ENCODE measurements around the gene MCM3.

The MCM3 gene

GRCh38 chr6:52284460-52285176 lies at the start of gene MCM3:
Gene MCM3 (minus strand): TSS chr6:52284742. CDS start chr6:52284674, 68 bp downstream.
- DNase-seq = peak; percentile 100

- no peak for DNase-seq
These were observed 49.3 kb upstream of the MCM3 start for GRCh38 chr6:52333840-52334200.

DNA sequence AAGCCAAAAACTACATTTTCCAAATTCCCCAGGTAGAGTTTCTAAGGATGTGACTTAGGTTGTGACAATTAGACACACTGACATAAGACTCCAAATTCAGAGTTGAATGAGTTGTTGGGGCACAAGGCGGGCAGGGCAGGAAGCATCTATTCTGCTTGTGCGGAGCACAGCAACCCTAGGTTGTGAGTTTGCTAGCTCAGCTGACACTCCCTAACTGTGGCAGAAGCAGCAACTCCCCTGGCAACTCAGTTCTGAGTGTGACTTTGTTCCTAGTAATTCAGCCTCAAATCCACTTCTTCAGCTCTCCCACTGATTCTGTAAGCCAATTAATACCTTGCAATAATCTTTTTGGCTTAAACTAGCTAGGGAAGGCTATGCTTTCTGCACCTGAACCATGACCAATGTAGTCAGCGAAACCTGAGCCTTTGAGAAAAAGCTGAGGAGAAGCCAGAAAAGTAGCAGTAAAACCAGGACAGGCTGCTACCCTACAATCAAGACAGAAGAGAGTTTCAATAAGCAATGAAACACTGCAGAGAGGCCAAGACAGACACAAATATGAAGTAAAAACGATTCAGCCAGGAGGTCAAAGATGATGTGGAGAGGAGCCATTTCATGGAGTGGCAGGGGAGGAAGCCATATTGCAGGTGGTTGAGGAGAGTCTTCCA lies 47.4 kb upstream of the MCM3 start:
- peak; percentile 89 for DNase-seq

GRCh38 chr6:52330470-52330869 lies 45.9 kb upstream of the MCM3 start:
- peak; percentile 76 for DNase-seq

DNA sequence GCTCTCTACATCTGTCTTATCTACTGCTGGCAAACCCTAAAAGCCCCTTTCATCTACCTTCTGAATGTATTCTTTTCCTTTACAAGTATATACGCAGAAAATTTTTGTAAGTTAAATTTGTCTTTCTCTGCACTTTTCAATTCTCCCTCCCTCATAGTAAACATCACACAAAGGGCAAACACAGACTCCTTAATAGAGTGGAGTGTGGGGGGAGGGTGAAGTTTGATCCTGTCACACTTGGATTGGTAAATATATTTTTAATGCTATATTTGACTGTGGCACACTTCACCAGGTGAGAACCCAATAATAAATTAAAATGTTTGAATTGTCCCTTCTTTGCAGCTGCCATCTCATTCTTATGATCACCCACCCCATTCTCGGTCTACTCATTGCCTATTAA lies 44.2 kb upstream of the MCM3 start:
- peak; percentile 80 for DNase-seq

DNA sequence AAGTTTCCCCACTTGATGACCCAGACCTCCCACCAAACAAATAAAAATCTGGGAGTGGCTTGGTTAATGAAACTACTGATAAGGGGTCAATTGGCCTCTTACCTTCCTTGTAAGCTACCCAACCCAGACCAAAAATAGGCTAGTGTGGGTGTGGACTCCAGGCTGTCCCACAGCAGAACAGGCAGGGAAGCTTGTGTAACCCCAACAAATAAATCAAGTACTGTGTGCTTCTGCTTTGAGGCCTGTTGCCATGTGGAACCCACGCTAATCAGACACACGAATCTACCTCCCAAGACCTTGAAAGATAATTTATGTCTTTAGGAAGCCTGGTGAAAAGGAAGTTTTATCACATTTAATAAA lies 43.7 kb upstream of the MCM3 start:
- no peak for DNase-seq

- peak; percentile 41 for DNase-seq
These were observed 42.2 kb upstream of the MCM3 start for GRCh38 chr6:52326540-52327364.

DNA sequence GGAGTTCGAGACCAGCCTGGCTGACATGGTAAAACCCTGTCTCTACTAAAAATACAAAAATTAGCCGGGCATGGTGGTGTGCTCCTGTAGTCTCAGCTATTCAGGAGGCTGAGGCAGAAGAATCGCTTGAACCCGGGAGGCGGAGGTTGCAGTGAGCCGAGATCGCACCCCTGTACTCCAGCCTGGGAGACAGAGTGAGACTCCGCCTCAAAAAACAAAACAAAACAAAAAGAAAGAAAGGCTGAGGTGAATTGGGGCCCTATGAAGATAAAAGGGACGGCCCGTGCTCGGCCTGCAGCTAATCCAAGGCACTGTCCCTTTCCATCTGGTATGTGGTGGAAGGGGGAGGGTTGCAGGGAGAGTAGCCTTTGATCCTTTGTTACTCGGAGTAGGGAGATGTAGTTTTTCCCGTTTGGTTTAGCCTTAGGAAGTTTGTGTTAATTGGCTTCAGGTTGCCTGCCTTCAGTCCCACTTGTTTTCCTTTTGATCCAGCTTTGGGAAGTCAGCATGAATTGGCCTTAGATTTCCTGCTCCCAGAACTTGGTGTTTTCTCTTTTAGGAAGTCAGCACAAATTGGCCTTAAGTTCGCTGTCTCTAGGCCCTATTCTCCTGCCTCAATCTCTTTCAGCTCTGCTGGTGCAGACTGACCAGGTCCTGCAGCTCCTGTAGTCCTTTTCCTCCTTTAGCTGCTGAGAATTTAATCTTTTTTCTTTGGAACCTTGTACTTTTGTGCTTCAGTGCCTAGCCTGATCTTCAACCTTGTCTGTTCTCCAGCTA lies 41.3 kb upstream of the MCM3 start:
- DNase-seq = no peak

DNA sequence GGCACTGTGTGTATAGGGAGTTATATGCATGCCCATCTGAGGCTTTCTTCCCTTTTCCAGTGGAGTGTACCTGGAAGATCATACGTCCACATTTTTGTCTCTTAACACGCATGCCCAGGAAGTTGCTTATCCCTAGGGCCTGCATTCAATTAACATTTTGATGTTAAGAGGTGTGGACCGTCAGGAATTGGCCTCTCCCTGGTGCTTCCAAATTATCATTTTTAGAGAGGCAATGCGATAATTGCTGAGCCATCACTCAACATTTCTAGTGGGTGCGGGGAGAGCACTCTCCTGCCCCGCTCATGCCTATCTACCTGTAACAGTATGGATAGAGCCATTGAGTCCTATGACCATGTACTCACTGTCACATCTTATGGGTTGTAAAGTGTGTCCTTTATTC lies 39.6 kb upstream of the MCM3 start:
- no peak for DNase-seq

DNA sequence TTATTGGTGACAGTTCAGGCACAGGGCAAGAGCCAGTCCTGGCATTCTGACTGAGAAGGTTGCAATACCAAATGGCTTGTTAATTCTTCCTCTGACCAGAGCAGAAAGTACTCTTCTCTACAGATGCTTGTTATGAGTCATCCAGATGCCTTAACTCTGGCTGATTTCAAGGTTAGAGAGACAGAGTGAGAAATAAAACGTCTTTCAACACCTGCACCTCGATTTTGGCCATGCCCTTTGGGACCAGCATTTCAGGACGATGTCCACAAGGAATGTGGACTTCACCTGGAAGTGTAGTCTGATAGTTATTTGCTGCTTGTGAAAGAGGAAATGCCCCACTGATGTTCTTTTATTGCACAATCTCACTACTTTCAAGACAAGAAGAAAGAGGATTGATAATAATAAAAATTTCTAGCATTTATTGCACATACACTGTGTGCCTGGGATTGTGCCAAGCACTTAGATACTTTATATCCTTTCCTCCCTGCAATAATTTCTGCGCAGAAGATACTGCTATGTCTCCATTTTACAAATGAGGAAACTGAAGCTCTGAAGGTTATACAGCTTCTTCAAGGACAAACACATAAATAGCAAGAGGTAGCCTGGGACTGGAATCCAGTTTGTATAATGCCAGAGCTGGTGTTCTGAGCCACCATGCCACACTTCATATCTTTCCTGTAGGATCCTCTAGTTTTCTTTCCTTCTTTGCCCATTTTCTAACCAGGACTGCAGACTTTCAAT lies 33.5 kb upstream of the MCM3 start:
- peak; percentile 41 for DNase-seq

DNA sequence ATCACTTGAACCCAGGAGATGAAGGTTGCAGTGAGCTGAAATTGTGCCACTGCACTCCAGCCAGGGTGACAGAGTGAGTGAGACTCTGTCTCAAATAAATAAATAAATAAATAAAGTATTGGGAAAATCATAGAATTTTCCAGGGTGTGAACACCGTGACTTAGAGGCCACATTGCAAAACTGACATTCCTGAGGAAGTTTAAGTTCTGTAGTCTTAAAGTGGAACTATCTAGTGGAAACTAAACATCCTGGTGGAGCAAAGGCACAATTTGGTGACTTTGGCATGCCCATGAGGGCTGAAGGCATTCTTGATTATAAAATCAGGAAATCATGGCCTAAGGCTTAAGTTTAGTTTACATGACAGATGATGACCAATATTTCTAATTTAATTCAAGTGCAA lies 32.7 kb upstream of the MCM3 start:
- no peak for DNase-seq

DNA sequence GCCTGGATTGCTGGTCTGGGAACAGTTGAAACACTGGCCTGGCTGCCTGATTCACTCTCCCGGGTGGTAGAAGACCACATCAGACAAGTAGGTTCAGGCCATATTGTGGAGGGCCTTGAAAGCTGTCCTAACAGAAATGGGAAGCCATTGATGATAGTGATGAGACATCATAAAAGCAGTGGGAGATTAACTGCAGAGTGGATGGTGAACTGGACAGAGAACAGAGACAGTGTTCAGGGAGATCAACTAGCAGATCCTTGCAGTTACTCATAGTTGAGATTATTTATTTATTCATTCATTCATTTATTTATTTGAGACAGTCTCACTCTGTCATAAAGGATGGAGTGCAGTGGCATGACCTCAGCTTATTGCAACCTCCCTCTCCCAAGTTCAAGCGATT lies 30.2 kb upstream of the MCM3 start:
- DNase-seq = no peak

DNA sequence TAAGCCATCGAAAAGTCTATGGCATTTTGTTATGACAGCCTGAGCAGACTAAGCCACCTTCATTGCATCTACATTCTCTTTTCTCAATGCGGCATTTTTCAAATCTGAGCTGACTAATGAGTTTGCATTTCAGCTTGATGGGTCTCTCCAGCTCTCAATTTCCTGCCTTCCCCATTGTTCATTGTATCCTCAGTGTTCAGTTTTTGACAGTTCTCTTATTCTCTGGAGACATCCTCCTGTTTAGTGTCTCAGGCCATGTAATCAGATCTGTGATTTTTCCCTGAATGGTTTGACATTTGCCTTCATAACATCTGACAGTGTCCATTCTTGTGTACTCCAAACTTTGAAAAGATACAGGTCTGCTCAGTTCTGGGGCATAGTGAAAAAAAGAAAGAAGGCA lies 27.9 kb upstream of the MCM3 start:
- DNase-seq = peak; percentile 49

DNA sequence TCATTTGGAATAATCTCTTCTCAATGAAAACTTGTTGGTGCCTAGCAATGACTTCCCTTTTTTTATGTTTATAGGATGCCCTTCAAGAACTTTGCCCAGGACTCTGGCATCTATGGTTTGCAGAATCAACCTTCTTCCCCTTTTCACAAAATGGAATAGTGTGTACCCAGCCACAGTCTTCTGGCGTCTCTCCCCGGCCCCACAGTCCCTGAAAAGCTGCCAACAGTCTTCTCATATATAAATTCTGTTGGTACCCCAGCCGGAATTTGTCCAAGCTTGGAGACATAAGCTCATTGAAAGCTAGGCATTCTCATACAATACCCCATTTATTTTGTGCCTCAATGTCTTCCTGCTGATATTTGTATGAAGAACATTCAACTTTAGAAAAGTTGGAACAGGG lies 26.4 kb upstream of the MCM3 start:
- DNase-seq = no peak

DNA sequence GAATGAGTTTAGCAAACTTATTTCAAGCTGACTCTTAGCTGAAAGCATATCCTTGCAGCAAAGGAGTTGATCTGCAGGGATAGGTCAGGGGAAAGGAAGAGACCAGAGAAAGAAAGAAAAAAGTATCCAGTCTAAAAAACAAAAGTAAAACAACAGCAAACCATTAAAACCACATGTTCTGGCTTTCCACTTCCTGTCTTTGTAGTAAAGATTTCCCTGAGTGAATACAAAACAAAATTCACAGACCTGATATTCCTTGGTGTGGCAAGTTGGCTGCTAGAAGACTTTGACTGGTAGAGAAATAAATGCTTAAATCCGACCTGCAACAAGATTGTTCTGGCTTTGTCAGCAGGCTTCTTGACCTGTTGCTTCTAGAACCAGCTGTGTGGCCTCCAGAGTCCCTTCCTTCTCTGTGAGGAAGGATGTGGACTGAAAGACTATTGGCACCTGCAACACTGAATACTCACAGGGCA lies 23.4 kb upstream of the MCM3 start:
- no peak for DNase-seq

DNA sequence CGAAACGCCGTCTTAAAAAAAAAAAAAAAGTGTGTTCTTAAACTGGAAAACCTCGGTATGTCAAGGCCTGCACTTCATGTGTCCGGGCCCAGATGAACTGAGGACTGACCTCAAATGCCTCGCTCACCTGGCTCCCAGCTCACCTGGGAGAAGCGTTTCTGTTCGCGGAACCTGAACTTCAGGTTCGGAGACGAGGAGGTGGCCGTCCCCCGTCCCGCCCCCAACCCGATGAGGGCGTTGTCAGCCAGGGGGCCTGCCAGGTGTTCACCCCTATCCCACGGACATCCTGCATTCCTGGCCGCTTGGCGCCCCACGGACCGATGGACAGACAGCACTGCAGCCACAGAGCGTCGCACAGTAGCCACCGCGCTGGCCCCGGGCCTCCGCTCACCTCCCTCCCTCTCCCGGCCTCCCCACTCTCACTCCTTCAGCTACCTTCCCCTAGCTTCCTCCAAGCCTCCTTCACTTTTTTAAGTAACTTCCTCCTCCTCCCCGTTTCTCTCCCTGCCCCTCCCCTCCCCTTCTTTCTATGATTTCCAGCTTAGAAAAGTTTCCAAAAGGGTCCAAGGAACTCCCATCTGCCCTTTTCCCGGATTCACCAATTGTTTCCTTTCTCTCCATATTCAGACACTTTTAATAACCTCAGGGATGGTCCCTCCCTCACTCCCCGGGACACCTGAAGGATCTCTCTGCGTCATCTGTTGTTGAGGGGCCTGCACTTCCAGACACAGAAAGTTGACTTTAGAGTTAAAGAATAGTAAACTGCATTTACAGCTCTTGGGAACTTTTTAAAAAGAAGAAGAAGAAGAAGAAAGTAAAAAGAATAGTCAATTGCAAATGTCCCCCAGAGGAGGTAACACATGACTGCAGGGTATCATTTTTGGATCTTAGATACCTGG lies 22.7 kb upstream of the MCM3 start:
- no peak for DNase-seq

DNA sequence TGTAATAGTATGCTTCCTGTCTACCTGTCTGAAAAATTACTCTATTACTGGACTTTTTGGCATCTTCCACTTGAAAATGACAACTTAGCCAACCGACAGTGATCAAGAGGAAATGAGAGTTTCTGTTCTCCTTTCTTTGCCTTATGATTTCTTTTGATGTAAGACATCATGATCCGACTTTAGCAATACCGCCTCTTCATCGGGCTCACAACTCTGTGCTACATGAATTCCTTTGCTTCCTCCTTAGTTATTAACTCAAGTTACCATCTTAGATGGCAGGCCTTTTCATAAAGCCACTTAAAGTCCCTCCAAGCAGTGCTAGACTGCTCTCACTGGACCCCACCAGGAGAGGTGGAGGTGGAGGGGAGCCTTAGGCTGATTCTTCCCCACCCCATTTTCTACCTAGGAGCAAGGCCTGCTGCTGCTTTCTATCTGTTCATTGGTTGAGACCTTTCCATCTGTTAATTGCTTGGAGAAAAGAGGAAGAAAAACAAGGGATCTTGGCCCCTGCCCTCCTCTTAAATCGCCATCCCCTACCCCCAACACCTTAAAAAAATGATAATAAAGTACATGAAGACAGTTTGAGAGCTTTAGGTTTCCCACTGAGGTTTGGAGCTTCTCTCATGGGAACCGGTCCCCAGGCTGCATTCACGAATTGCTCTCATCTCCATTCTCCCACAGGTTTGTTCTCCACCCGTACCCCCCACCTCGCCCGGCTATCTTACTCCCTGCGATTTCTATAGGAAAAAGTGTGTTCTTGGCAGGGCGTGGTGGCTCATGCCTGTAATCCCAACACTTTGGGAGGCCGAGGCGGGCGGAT lies 21.6 kb upstream of the MCM3 start:
- DNase-seq = no peak

GRCh38 chr6:52305411-52305810 lies 20.9 kb upstream of the MCM3 start:
- DNase-seq = no peak

- no peak for DNase-seq
These were observed 20.4 kb upstream of the MCM3 start for GRCh38 chr6:52304983-52305390.

DNA sequence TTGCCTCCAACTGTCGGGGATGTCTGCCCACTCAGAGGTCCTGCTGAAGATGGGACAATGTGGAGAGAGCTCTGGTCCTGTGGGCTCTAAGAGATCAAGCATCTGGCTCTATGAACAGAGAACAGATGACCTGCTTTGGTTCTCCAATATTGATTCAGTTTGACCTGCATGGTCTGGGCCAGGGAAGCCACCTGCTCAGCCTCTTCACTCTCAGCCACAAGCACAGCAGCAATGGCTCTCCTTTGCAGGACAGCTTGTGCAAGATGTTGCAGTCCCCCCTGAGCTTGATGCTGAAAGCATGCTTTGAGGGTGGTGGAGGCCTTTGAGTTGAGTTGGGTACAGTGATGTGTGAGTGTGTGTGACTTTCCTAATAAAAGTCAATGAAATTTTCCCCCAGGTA lies 18.6 kb upstream of the MCM3 start:
- DNase-seq = no peak
